Keratinocyte (primary cell): ENCODE results near the gene CLEC1B. TPM values are rescaled to one million over a fixed set of nuclear protein-coding genes. Genes with fewer than 3 reads are reported as not detected.

Experiments
- DNase-seq: peaks from one replicate; pipeline ENCODE4 v3.0.0-alpha.2; 2011; ENCODE audit warnings: low read depth, missing footprints, low spot score
- FAIRE-seq: peaks from 2 replicates; lab custom pipeline; 2011; peaks lifted over from hg19 to GRCh38; lab: Jason Lieb, UNC
- H2AFZ ChIP-seq: 2 replicates; pipeline ENCODE4 v1.6.0; 2012; ENCODE audit warnings: low read length, control low read depth, inconsistent platforms; ENCODE audit not compliant: control insufficient read depth
- H3K27ac ChIP-seq: 2 replicates; pipeline ENCODE4 v1.5.1; 2011; ENCODE audit warnings: low read length; ENCODE audit not compliant: control insufficient read depth, insufficient read depth
- H3K27me3 ChIP-seq: 3 replicates; pipeline ENCODE4 v1.6.0; 2011; ENCODE audit warnings: low read length; ENCODE audit not compliant: control insufficient read depth, insufficient read depth; ENCODE audit errors: extremely low read depth
- H3K36me3 ChIP-seq, 2 experiments: 2 replicates in 1 of 2; 3 replicates in 1 of 2; pipeline ENCODE4 v1.5.1; 2011; ENCODE audit warnings: low read length in 2 of 2, mild to moderate bottlenecking in 1 of 2; ENCODE audit not compliant: control insufficient read depth in 2 of 2, insufficient read depth in 2 of 2; ENCODE audit errors: extremely low read depth in 1 of 2
- H3K4me1 ChIP-seq: 3 replicates; pipeline ENCODE4 v1.5.1; 2011; ENCODE audit warnings: low read length; ENCODE audit not compliant: control insufficient read depth, insufficient read depth; ENCODE audit errors: extremely low read depth
- H3K4me2 ChIP-seq: 3 replicates; pipeline ENCODE4 v1.6.0; 2011; ENCODE audit warnings: low read depth, low read length; ENCODE audit not compliant: control insufficient read depth, insufficient read depth; ENCODE audit errors: extremely low read depth
- H3K4me3 ChIP-seq, 3 experiments: fragments of 200-600 bp in 1 of 3; sonication (generic) in 1 of 3; 2 replicates in 2 of 3; 3 replicates in 1 of 3; pipeline ENCODE4 v1.5.1; 2011 to 2016; ENCODE audit warnings: low read length in 3 of 3, mild to moderate bottlenecking in 3 of 3, control low read depth in 2 of 3, inconsistent platforms in 1 of 3, low read depth in 1 of 3, mixed read lengths in 1 of 3, mixed run types in 1 of 3, moderate library complexity in 1 of 3; ENCODE audit not compliant: control insufficient read depth in 2 of 3, insufficient read depth in 2 of 3; ENCODE audit errors: extremely low read depth in 1 of 3
- H3K79me2 ChIP-seq: 2 replicates; pipeline ENCODE4 v1.6.0; 2012; ENCODE audit warnings: low read length; ENCODE audit not compliant: control insufficient read depth, insufficient read depth
- H3K9ac ChIP-seq: 3 replicates; pipeline ENCODE4 v1.6.0; 2011; ENCODE audit warnings: low read length; ENCODE audit not compliant: control insufficient read depth, insufficient read depth; ENCODE audit errors: extremely low read depth
- H3K9me1 ChIP-seq: 3 replicates; pipeline ENCODE4 v1.6.0; 2011; ENCODE audit warnings: low read length; ENCODE audit not compliant: control insufficient read depth, insufficient read depth; ENCODE audit errors: extremely low read depth
- H3K9me3 ChIP-seq: 2 replicates; pipeline ENCODE4 v1.5.1; 2012; ENCODE audit warnings: low read depth, low read length; ENCODE audit not compliant: control insufficient read depth
- H4K20me1 ChIP-seq: 3 replicates; pipeline ENCODE4 v1.6.0; 2011; ENCODE audit warnings: low read length; ENCODE audit not compliant: control insufficient read depth, insufficient read depth; ENCODE audit errors: extremely low read depth
- CTCF ChIP-seq, 3 experiments: IDR thresholded peaks in 1 of 3; conservative IDR thresholded peaks in 1 of 3; optimal IDR thresholded peaks in 1 of 3; 2 replicates in 2 of 3; 3 replicates in 1 of 3; pipeline versions ENCODE3 to v1.5.1; 2011; ENCODE audit warnings: low read length in 3 of 3, mild to moderate bottlenecking in 3 of 3, moderate library complexity in 2 of 3, control low read depth in 1 of 3, inconsistent platforms in 1 of 3; ENCODE audit not compliant: insufficient read depth in 2 of 3; ENCODE audit errors: extremely low read depth in 1 of 3
- EZH2 ChIP-seq: IDR thresholded peaks from one replicate; pipeline ENCODE4 v1.6.1; 2012; ENCODE audit warnings: inconsistent platforms, mild to moderate bottlenecking, low read length, moderate library complexity
- dilution Hi-C: fragments of 300-500 bp; cut with MboI; formaldehyde crosslinking; loops from one replicate; pipeline ENCODE4 v1.7.0; 2020; ENCODE audit warnings: low sequenced_read_pairs; ENCODE audit not compliant: extremely low pct_ligation_motif_present
- polyA plus RNA-seq, 5 experiments: library from polyadenylated mRNA; depleted of rRNA in 3 of 5; stranded (reverse) in 3 of 5; stranded (forward) in 1 of 5; unstranded in 1 of 5; fragments of >200 nt; gene quantifications; 1 replicate in 1 of 5; 2 replicates in 3 of 5; 3 replicates in 1 of 5; pipeline versions ENCODE4 v1.2.1 to v1.2.3, GENCODE V29; 2011 to 2012; ENCODE audit warnings: missing spikeins in 2 of 5, low read depth in 1 of 5, low replicate concordance in 1 of 5

The CLEC1B gene
- polyA plus RNA-seq, 1 donor (not counting 4 experiments of a cell fraction or from before 2014, with no cell fraction given): not detected

- dilution Hi-C loops: no loop called here
- H3K79me2 ChIP-seq: no peaks in the 10 kb centered on the region
- H3K4me2 ChIP-seq: no peak overlapping the region
- no peak for TF ChIP-seq EZH2
- TF ChIP-seq CTCF (optimal IDR thresholded peaks at IDR 0.05 in 1 of 3, IDR thresholded peaks at IDR 0.05 in 1 of 3, conservative IDR thresholded peaks at IDR 0.05 in 1 of 3; ENCODE audit: extremely low read depth in 1 of 3, insufficient read depth in 2 of 3, low read length in 3 of 3): no peak
- no peak overlapping the region for H3K27ac ChIP-seq
- no peaks in the 10 kb centered on the region for H4K20me1 ChIP-seq
- no peaks in the 10 kb centered on the region for H3K36me3 ChIP-seq
- H3K27me3 ChIP-seq: no peaks in the 10 kb centered on the region
- no peak overlapping the region for H3K4me3 ChIP-seq
- no peak overlapping the region for H3K9ac ChIP-seq
- no peak for FAIRE-seq
- H3K9me1 ChIP-seq: no peaks in the 10 kb centered on the region
- H3K9me3 ChIP-seq: no peaks in the 10 kb centered on the region
- no peaks in the 10 kb centered on the region for H3K4me1 ChIP-seq
- H2AFZ ChIP-seq: no peak overlapping the region
- DNase-seq: no peak
Measured at GRCh38 chr12:10012630-10013330, 13.9 kb upstream of the CLEC1B start.

- Histone ChIP-seq H3K27me3 (no peaks in the 10 kb centered on the region), H3K9ac (no peak overlapping the region), H4K20me1 (no peaks in the 10 kb centered on the region), H3K4me3 (no peak overlapping the region), H3K79me2 (no peaks in the 10 kb centered on the region), H3K27ac (no peak overlapping the region), H3K4me2 (no peak overlapping the region), H3K9me3 (no peaks in the 10 kb centered on the region), H3K4me1 (no peaks in the 10 kb centered on the region), H3K36me3 (no peaks in the 10 kb centered on the region), H2AFZ (no peak overlapping the region), H3K9me1 (no peaks in the 10 kb centered on the region)
- DNase-seq: no peak
- dilution Hi-C loops: no loop called here
- FAIRE-seq: no peak
- TF ChIP-seq EZH2: no peak
- no peak for TF ChIP-seq CTCF (optimal IDR thresholded peaks at IDR 0.05 in 1 of 3, IDR thresholded peaks at IDR 0.05 in 1 of 3, conservative IDR thresholded peaks at IDR 0.05 in 1 of 3; ENCODE audit: extremely low read depth in 1 of 3, insufficient read depth in 2 of 3, low read length in 3 of 3)
Measured at GRCh38 chr12:10001171-10001776, 2.4 kb upstream of the CLEC1B start.
